ENCODE results near the gene CADM3.

Gene CADM3

GRCh38 chr1:159207080-159207479 is 35.7 kb downstream of the CADM3 start:
- no peak for DNase-seq (ENCODE audit: low spot score)

GRCh38 chr1:159207774-159208173 is 36.4 kb downstream of the CADM3 start:
- DNase-seq (ENCODE audit: low spot score), result no peak

DNA sequence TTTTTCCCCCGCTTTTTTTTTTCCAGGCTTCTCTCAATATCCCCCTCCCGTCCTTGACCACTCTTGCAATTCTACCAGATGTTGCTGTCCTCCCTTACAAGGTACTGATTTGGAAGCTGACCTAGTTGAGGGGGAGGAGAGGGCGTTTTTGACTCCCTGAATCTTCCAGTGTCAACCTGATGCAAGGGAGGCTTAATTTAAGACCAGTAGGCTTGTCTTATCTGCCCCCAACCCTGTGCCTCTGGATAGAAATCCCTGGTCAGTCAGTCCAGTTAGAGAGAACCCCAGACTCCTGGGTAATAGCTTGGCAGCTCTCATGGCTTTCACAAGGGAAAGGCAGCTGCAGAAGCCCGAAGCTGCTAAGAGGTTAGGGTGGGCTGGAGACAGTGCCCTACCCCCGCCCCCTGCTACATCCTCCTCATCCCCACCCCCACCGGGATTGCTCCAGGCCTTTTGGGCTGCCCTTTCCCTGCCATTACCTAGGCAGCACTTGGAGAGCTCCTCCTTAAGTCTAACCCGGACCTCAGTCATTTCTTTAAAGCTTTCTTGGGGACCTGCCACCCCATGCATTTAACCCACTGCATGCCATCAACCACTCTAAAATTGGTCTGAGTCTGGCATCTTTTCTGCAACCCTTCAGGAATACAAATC is 36.9 kb downstream of the CADM3 start:
- no peak for DNase-seq (ENCODE audit: low spot score)

DNA sequence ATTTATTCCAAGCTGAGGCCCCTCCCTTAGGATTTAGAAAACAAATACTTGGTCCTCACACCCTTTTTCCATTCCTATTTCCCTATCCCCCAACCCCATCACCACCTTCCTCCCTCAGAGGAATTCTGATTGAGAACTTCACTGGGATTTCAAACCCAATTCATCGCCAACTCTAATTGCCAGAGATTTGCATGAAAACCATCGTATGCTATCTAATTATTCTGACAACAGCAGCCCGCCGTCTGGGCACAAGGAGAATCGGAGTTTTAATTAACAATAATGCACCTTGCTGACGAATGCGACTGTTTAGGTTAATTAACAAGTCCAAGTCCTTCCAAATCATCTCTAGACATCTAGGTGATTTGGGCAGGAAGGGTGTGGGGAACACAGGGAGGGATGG is 37.6 kb downstream of the CADM3 start:
- no peak for DNase-seq (ENCODE audit: low spot score)

- DNase-seq (ENCODE audit: low spot score), result peak; percentile 60
Observed at GRCh38 chr1:159211331-159212136, 40.1 kb downstream of the CADM3 start.

DNA sequence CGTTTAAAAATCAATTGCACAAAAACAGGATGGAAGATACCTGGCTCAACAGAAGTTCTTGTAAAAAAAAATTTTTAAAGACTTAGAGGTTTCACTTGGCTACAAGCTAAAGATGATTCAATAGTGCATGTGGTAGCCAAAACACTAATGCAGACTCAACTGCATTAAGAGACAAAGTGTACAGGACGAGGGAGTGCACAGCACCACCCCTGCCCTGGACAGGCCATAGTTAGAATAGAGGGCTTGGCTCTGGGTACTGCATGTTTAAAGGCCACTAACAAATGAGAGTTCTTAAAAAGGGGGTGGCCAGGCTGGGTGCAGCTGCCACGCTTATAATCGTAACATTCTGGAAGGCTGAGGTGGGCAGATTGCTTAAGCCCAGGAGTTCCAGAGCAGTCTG is 41.2 kb downstream of the CADM3 start:
- DNase-seq (ENCODE audit: low spot score), result no peak

DNA sequence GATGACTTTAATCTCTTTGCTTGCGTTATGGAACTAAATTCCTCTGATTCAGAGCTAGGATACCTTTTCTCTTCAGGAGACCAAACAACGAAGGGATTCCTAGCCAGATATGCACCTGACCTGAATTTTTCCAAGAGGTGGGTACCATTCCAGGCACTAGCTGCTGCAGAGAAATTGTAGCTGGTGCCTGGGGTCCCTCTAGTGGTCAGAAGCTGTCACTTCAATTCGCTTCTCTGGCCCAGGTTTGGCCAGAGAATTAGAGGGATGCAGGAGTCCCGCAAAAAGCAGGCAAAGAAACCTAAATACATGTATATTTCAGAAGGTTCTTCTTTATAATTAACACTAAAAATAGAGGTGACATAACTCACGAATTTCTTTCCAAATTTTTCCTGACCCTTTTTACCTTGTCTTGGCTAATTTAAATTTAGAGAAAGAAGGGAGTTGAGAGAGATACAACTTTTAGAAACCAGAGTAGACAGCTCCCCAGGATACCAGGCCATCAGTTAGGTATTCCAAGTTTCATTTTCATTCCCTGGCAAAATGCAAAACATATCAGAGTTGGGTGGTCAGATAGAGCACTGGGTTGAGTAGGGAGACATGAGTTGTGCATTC is 42.8 kb downstream of the CADM3 start:
- DNase-seq (ENCODE audit: low spot score), result peak; percentile 48

- DNase-seq (ENCODE audit: low spot score), result no peak
Observed at GRCh38 chr1:159218649-159219636, 47.5 kb downstream of the CADM3 start.

GRCh38 chr1:159222075-159222865 is 50.9 kb downstream of the CADM3 start:
- no peak for DNase-seq (ENCODE audit: low spot score)

GRCh38 chr1:159223004-159223403 is 51.6 kb downstream of the CADM3 start:
- no peak for DNase-seq (ENCODE audit: low spot score)

GRCh38 chr1:159228554-159228953 is 57.1 kb downstream of the CADM3 start:
- no peak for DNase-seq (ENCODE audit: low spot score)

DNA sequence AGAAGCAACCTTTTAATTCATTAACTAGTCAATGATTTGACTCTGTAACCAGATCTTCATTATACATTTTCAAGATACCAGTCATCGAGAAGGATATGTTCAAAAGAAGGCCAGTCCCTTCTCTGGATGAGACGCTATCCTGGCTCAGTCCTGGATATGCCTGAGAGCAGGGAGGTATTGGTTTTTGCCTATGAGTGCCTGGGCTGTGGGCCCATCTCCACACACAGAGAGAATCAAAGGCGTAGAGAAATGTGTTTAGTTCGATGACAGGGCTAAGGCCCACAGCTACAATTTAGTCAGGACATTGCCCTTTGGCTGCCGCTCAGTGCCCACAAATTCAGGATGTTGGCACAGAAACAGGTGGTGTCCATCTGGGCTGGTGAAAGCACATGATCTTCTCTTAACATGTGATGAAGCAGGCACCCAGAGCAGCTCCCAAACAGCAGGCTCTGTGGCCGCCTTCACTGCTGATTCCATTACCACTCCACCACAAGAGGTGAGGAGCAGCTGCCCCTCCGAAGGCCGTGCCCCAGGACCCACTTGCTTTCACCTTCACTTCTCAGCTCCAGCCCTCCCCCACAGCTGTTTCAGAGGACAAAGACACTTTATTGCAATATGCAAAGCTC is 58.0 kb downstream of the CADM3 start:
- DNase-seq (ENCODE audit: low spot score), result no peak

- DNase-seq (ENCODE audit: low spot score), result no peak
Observed at GRCh38 chr1:159229896-159230295, 58.5 kb downstream of the CADM3 start.

GRCh38 chr1:159239551-159240220 is 68.3 kb downstream of the CADM3 start:
- DNase-seq (ENCODE audit: low spot score), result peak; percentile 7

DNA sequence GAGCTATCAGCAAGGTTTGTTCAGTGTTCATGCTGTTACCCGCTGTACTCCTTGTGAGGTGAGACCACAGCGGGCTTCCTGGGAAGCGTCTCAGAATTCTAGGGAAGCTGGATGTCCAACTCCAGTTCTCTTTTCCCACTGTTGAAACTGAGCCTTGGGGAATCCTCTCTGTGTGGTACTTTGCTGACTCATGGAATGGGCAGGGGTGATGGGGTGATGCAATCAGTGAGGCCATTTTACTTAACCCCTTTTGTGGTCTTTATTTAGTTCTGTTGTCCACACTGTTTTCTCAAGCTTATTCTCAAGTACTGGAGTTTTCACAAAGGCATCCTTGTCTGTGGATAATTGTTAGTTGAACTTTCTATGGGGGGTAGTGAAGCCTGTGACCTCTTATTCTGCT is 75.9 kb downstream of the CADM3 start:
- no peak for DNase-seq (ENCODE audit: low spot score)

DNA sequence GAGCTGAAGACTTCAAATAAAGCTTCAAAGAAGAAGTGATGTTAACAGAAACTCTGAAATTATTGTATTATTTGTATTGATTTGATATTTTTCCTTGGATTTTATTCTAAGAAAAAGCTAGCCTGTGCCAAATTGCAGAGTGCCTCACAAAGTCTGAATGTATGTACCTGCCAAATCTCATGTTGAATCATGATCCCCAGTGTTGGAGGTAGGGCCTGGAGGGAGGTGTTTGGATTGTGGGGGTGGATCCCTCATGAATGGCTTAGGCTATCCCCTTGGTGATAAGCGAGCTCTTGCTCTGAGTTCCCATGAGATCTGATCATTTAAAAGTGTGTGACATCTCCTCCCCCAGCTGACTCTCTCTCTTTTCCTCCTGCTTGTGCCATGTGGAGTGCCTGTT is 76.9 kb downstream of the CADM3 start:
- no peak for DNase-seq (ENCODE audit: low spot score)

- DNase-seq (ENCODE audit: low spot score), result no peak
Observed at GRCh38 chr1:159250638-159251216, 79.3 kb downstream of the CADM3 start.

Data from activated CD4-positive, alpha-beta T cell treated with anti-CD3 and anti-CD28 coated beads, Interleukin-2, Interleukin-4, amounts not matched to agents 100 ng/mL and 50 ng/mL, durations not matched to agents 16 hours and 8 hours (primary cell).